ENCODE data around the gene FAM171A2.
A peak's percentile ranks its signal among the peaks of the same experiment; 100 is the strongest.
"Not testable (repeated sequence)": the region's sequence is repeated elsewhere in the genome, so short reads cannot be mapped to it uniquely, and the experiment has no call there.

Gene FAM171A2

DNA sequence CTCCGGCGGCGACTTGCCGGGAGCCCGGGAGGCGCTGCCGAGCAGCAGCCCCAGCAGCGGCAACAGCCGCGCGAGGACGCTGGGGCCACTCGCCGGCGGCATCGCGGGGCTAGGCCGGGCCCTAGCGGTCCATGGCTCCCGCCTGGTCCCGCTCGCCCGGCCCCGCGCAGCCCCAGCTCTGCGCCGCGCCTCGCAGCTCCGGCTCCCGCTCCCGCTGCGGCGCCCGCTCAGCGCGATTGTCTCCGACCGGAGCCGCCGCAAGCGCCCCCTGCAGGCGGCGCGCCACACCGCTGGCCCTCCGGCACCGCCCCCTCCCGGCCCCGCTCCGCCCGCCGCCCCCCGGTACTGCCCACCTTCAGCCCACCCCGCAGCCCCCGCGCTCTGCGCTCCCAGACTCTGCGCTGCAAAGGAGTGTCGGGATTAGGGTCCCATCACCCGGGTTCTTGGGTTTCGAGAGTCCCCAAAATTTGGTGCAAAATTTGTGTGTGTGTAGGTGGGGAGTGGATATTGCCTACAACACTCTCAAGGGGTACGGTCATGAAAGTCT lies at the start of gene FAM171A2:
Gene FAM171A2, minus strand, starts transcription at position 241 of the 547 bp plus-strand sequence. Its CDS starts 139 bp downstream, at position 102.
- peak; percentile 87 for DNase-seq

DNA sequence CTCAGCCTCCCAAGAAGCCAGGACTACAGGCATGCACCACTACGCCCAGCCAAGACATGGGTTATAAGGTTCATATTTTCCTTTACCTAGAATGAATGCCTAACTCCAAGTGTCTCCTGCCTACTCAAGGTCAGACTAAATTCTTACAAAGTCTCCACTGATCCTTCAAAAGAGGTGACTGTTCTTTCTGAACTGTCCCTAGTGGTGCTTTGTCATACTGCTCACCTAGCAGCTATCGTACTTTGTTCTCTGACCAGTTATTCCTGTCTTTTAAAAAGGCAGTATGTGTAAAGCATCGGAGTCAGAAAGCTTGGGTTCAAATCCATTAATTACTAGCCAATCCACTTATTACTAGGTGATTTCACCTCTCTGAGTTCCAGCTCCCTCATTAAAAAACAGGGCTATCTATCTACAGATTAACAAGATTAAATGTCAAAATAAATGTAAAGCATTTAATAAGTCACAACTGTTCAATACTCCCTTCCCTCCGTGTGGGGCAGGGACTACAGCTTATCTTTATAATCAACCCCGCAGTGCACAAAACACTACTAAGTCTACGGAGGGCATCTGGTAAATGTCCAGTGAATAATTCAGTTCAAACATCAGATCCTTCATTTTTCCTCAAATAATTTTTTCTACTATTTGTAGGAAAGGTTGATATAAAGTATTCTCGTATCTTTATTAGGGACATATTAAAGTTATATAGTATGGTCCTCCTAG lies 45.8 kb upstream of the FAM171A2 start:
- no peak for DNase-seq

DNA sequence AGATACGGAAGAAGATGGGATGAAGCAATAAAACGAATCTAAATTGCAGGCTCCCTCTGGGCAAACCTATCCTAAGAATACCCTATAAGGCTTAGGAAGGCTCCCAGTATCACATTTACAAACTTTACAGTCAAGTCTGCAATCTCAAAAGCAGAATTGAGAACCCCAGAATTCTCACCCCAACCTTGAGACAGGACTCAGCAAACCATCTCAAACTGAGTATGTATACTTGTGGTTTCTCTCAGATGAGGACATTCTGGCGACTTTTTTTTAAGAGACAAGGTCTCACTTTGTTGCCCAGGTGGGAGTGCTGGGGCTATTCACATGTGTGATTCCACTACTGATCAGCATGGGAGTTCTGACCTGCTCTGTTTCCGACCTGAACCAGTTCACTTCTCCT lies 45.1 kb upstream of the FAM171A2 start:
- DNase-seq = no peak

DNA sequence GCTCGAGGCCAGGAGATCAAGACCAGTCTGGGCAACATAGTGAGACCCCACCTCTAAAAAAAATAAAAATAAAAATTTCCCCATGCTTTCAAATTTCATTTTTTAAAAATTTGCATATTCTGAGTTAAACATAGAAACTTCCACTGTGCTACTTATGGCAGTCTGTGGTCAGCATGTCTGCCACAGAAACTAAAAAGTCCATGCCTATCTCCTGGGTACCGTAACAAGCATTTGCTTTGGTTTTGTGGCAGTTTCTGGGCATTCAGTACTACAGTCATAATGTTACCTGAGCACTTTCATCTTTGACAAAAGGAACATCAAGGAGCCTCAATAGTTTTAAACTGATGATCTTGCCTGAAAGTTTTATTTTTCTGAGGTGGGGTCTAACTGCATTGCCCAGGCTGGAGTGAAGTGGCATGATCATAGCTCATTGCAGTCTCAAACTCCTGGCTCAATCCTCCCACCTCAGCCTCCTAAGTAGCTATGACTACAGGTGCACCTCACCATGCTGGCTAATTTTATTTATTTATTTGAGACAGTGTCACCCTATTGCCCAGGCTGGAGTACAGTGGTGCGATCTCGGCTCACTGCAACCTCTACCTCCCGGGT lies 39.0 kb upstream of the FAM171A2 start:
- DNase-seq = no peak

DNA sequence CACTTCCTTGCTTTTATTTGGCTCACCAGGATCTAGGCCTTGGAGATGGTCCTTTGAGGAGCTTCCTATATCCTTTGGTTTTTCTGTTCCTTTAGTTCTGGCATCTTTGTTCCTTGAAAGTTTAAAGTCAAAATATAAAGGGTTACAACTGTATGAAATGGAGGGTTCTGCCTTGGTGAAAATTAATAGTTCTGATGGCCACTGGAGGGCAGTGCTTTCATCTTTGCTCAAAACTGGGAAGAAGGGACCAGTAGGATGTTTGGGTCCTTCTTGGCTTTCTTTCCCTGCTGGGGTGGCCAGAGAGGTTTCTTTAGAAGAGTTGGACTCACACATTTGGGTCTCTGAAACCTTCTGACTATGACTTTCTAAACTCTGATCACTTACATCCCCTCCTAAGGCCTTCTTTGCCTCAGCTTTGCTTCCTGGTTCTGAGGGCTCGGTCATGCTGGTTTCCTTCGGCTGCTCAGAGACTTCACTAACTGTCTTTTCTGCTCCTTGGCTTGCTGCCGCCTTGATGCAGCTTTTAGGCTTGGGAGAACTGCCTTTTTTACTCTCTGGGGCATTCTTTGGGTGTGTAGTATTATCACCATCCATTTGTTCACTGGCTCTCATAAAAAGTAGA lies 36.7 kb upstream of the FAM171A2 start:
- DNase-seq = no peak

DNA sequence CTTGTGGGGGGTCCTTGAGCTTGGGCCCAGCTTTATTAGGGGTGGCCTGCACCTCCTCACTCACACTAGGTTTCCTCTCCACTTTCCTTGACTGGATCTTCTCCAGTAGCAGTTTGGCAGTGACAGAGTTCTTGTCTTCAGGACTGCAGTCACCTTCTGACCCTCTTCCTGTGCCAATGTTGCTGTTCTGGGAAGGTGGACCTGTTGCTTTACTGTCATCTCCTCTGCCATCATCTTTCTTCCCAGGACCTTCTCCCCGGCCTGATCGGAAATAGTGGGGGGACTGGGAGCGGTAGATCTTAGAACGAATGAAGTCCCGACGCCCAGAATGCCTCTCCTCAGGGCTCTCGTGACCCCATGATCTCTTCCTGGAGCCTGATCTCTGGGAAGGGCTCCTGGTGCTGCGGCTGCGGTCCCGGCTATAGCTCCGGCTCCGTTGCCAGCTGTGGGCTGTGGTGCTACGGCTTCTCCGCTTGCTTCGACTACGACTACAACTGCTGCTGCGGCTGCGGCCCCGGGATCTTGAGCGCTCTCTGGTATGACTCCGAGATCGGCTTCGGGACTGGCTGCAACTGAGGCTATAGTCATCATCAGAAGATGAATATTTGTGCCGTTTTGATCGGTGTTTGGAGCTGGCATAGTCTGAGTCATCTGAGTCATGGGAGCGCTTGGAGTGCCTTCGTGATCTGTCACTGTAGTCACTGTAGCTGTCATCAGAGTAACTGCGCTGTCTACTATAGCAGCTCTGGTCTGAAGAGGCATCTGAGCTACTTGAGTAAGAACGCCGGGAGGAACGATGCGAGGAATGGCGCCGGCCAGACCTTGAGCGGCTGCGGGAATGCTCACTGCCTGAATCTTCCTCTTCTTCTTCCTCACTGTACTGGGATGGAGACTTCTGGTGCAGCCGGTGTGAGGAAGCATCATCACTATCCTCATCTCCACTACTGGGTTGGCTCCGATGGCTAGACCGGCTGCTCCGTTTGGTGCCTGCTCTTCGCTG lies 35.3 kb upstream of the FAM171A2 start:
- no peak for DNase-seq

DNA sequence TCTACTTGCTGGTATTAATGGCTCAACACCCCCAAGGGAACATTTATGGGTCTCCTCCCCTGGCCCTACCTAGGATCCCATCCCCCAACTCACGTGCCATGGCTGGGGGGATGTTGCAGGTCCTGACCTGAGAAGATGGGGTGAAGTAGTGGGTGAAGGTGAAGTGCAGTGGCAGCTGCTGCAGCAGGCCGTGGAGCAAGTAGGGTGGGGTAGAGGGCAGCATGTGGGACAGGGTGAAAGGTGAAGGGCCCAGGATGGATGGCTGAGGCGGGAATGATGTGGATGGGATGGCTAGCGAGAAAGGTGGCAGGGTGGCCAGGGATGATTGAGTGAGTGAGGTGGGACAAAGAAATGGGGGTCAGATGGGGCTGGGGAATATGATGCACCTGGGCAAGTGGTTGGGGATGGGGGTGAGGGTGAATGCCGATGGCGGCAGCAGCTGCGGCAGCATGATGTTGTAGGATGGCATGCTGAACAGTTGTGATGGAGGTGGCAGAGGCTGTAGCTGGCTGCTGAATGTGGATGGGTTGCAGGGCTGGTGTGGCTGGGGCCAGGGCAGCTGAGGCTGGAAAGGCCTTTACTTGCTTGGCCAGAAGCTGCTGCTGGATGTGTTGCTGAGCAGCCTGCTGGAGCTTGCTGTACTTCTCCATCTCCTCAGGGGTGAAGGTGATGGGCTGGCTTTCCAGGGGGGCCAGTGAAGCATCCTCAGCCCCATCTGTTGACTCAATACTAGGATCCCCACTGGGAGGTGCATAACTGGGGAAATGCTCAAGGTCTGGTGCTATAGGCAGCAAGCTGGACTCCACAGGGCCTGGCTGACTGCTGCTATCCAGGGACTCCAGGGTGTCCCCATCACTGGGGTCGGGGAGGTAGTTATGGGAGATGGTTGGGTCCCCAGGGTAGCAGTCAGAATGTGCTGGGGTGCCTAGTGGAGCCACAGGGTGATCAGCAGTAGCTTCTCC lies 34.1 kb upstream of the FAM171A2 start:
- no peak for DNase-seq

DNA sequence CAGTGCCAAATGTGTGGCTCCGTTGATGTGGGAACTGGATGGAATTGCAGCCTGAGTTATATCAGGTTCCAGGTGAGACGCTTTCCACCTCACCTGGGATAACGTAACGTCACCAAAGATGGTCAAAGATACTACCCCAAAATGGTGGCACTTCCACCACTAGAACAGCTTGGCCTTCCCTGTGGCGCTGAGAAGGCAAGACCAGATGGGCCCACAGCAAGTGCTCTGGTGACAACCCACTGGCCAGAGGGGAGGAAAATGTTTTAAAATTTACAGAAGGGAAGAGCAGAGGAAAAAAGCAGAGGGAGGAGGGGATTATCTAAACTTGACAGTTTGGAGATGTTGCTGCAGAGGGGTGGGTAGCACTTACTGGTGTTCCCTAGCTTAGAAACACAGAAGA lies 33.3 kb upstream of the FAM171A2 start:
- DNase-seq = no peak

DNA sequence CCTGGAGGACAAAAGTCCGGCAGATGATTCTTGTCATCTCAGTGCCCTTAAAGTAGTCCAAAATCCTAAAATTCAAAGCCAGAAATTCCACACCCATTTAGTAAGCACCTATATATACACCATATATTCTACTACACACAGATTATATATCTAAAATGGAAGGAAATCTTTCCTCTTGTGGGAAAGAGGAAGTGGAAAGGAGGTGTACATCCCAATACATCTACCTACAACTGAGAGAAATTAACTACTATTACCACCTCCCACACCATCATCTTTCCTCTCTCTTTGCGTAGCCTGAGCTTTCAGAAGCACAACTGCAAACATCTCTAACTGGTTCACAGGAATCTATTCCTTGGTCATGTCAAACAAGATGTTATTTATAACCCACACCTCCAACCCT lies 31.2 kb upstream of the FAM171A2 start:
- DNase-seq = no peak

DNA sequence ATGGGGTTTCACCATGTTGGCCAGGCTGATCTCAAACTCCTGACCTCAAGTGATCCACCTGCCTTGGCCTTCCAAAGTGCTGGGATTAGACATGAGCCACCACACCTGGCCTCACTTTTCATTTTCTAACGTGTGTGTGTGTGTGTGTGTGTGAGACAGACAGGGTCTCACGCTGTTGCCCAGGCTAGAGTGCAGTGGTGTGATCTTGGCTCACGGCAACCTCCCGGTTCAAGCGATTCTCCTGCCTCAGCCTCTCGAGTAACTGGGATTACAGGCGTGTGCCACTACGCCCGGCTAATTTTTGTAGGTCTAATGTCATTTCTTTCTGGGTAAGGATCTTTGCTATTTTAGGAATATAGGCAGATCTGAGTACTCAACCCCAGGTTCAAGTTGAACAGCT lies 30.5 kb upstream of the FAM171A2 start:
- DNase-seq = not testable (repeated sequence)

DNA sequence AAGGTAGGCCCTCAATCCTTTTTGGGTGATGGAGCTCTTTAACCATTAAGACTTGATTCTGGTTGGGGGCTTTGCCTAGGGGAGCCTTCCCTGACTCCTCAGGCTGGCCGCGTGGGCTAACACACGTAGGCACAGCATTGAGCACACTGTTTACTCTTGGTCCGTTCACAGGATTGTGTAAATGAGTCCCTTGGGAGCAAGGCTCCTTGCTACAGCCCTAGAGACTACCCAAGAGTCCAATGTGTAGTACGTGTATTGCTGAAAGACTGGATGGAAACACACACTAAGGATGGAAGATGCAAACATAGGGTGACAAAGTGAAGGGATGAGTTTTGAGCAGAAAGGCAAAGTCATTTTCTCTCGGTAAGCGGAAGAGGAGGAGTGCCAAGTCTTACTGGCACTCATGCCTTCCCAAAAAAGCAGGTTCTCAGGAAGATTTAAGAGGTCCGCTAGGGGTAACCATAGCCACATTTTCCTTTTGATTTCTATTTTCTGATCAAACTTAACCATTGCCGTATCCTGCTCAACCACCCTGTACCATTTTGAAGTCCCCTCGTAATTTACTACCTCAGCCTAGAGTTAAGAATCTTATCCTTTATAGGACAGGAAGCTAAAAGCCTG lies 26.7 kb upstream of the FAM171A2 start:
- no peak for DNase-seq

DNA sequence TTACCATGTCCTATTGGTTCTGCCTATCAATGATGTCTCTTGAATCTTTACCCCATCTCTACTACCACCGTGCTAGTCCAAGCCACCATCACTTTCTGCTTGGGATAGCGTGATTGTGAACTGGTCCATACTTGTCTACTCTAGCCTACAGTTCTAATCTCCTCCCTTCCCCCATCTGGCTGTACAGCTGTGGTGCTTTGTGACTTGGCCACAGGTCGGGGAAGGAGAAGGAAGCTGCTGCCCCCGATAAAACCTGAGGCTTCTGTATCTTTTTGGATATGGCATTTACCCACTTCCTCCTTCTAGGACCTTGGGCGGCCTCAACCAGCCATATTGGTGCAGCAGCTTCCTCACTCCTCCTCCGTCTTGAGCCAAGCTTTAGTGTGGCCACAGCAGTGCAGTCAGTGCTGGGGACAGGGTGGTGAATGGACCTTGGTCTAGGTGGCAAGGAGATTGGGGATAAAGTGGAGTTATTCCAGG lies 26.1 kb upstream of the FAM171A2 start:
- DNase-seq = no peak

DNA sequence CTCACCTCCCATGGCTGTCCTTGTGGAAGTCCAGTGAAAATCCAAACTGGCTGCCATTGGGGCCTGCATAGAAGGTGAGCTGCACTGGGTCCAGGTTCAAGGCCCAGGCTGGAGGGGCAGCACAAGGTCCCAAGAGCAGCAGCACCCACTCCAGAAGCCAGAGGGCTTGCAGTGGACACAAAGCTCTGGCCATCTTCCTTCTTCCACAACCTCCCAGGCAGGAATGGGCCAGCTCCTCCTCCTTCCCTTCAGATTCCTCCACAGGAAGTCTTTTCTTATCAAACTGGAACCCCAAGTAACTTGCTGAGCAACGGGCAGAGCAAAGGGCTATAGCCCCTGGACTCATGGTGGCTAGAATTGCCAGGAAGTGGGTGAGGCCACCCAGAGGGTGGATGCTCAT lies 25.6 kb upstream of the FAM171A2 start, which contains the start of gene ITGA2B:
Gene ITGA2B, minus strand, starts transcription at position 369 of the 400 bp plus-strand sequence. Its CDS starts 176 bp downstream, at position 193.
- DNase-seq = no peak

DNA sequence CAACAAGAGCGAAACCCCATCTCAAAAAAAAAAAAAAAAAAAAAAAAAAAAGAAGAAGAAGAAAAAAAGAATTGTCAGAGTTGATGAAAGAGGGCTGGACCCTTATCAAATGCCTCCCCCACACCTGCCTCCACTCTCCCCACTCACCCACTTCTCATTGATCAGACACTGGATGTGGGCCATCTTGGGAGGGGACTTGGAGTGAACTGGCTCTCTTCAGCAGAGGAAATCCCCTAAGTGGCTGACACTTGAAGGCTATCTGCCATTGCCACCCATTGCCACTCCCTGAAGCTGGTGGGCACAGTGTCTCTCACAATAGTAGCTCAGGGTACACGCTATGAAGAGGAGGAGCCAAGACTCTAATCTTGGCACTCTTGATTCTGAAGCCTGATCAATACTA lies 24.2 kb upstream of the FAM171A2 start:
- DNase-seq = no peak

DNA sequence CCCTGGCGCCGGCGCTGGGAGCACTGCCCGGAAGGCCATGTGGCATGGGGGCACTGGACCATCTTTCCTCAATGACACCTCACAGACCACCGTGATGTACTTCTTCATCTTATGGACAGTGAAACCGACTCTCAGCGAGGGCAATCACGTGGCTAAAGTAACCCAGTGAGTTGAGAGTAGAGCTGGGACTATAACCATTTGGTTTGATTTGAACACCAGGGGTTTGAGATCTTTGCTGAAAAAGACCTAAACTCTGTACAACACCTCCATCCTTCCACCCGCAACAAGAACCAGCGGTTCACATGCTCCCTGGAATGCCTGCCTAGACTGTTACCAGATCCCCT lies 22.5 kb upstream of the FAM171A2 start:
- no peak for DNase-seq

DNA sequence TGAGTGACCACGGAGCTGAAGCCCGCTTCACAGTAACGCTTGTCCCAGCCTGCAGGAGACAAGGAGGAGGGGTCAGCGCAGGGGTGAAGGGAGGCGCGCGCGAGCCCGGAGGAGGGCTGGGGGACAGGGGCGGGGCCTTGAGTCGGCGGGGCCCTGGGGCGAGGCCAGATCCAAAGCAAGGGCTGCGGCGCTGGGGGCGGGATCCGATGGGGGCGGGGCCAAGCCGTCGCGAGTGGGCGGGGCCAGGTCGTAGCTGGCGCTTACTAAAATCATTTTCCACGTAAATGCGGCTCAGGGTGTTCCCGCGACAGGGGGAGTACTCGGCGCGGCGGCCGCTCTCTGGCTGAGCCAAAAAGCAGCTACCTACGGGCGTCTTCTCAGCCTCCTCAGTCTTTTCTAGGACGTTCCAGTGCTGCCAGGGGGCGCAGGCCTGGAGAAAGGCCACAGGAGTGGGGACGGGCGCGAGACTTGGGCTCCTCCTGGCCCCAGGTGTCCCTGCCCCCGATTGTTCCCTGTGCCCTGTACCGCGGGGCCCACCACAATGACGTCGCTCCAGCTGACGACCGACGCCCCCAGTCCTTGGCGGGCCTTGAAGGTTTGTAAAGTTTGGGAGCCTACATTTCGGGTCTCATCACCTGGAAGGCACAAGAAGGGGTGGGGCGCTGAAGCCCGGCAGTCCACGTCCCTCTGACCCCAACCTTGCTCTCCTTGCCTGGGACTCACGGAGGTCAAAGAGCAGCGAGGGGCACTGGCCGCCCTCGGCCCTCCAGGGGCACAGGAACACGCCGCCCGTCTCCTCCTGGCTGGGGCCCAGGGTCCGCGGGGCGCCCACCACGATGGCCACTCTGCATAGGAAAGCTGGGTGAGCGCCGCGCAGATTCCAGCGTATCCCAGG lies 21.9 kb upstream of the FAM171A2 start:
- peak; percentile 93 for DNase-seq

DNA sequence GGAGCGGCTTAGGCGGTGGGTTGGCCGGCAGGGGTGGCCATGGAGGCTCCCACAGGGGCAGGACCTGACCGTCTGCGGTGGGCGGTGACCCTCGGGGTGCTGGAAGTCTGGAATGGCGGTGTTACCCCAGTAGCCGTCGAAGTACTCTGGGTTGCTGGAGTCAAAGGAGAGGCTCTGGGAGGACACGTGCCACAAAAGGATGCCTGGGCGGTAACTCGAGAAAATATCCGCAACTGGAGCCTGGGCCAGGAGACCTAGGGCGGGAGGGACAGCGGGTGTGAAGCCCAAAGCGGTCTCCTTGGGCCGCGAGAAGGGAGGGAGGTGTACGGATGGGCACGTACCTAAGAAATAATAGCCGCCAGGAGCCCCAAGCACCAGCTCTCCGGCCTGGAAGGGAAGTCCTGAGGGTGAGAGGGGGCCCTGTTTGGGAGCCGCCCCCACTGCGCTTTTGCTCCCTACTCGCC lies 21.2 kb upstream of the FAM171A2 start:
- no peak for DNase-seq

DNA sequence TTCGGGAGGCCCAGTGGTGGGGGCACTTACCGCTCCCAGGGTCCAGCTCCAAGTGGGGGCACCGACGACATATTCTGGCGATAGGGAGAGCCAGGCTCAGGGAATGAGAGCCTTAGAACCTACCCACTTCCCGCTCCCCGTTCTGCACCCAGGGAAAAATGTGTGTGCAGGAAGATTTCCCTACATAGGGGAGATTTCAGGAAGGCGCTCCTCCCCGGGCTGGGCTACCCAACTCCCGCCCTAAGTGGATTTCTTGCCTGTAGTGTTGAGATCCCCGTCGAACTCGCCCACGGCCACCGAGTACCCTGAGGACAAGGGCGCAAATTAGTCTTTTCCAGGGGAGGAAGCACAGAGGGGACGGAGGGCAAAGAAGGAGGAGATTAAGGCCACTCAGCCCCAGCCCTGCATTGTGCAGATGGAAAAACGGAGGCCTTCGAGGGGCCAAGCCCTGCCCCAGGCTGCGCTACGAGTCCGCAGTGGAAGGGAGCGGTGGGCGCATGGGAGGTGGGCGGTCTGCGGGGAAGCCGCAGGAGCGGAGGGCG lies 20.7 kb upstream of the FAM171A2 start:
- DNase-seq = no peak

DNA sequence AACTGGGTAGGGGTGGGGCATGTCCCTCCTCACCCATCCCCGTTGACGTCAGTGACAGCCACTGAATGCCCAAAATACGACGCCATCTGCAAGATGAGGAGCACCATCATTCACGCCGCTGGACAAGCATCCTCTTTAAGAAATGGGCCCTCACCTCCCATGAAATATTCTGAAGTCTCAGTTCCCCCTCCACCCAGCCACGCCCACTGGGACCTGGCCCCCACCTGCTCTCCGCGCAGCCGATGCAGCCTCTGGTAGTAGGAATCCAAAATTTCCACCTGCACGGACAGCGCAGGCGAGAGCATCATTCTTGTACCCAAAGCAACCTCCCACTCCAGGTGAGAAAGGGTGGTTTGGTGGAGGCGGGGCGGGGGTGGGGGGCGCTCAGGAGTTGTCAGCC lies 20.2 kb upstream of the FAM171A2 start:
- DNase-seq = no peak
